ENCODE results near the gene RALGAPB.

- no peak for TF ChIP-seq CTCF (IDR thresholded peaks at IDR 0.05 in 8 of 11, conservative IDR thresholded peaks at IDR 0.05 in 3 of 11)
- TF ChIP-seq POLR2AphosphoS5 (IDR thresholded peaks at IDR 0.05) = no peak
- TF ChIP-seq POLR2A (IDR thresholded peaks at IDR 0.05) = no peak
Measured at GRCh38 chr20:38514185-38514584, 41.5 kb downstream of the RALGAPB start.

Measured in spleen (tissue), 7 donors.